Left colon (tissue), 2 donors: ENCODE measurements around the gene OR9A2. TPM values are rescaled to one million over a fixed set of nuclear protein-coding genes. Genes with fewer than 3 reads are reported as not detected.
"Not testable (repeated sequence)": the region's sequence is repeated elsewhere in the genome, so short reads cannot be mapped to it uniquely, and the experiment has no call there.

Source experiments
- ATAC-seq: fragments of 200-7000 bp; cut with Tn5 transposase; one replicate; pipeline ENCODE4 v1.9.1; 2020; ENCODE audit warnings: mild to moderate bottlenecking, moderate library complexity
- DNase-seq, 2 donors: peaks; one replicate each; pipeline ENCODE4 v3.0.0-alpha.2; 2020
- intact Hi-C, 2 donors: fragments of 100-400 bp; cut with DNase I in 1 of 2; cut with micrococcal nuclease in 1 of 2; formaldehyde crosslinking; loops; one replicate each; pipeline versions ENCODE4 v1.11.2 to v1.14.0; 2022; cut with DNase I, micrococcal nuclease
- total RNA-seq, 2 donors: library from RNA; stranded (reverse); fragmentation: NEBNext Ultra II Directional; extraction: Animal tissue kit (Norgen Biotek cat#: 25700); gene quantifications; one replicate each; pipeline ENCODE4 v1.2.1, GENCODE V29; 2021
- donor health status: DM: no; HTN: no; CAD: no.
- donor health status: DM: yes; HTN: yes; CAD: no.

Gene OR9A2
- total RNA-seq, 2 donors from 2014 or later, result not detected

- no peak for DNase-seq
- intact Hi-C loops, result no loop called here
- ATAC-seq, result no peak
Observed at GRCh38 chr7:142997456-142997989, 29.4 kb downstream of the OR9A2 start.

- ATAC-seq (no peak), DNase-seq (no peak)
- intact Hi-C loops, result no loop called here
Observed at GRCh38 chr7:142992427-142992826, 34.5 kb downstream of the OR9A2 start.

- intact Hi-C loops, result no loop called here
- DNase-seq, result no peak
- no peak for ATAC-seq
Observed at GRCh38 chr7:142984297-142984696, 42.6 kb downstream of the OR9A2 start.

DNA sequence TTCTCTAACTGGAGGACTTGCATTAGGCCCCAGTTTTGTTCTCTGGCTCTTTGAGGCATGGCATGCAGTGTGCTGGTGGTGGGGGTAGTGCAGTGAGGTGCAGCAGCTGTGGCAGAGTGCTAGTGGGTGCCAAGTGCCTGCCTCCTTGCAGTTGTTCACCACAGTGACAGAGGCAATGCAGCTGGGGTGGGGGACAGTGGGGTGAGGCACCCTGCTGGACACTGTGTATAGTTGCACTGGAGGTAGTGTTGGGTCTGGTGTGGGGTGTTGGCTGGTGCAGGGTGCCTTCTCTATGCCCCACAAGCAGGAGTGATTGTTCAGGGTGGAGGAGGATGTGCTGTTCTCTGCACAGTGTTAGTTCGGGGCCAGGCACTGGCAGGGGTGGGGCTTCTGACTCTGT lies 43.1 kb downstream of the OR9A2 start:
- DNase-seq (no peak), ATAC-seq (no peak)
- intact Hi-C loops, result no loop called here

DNA sequence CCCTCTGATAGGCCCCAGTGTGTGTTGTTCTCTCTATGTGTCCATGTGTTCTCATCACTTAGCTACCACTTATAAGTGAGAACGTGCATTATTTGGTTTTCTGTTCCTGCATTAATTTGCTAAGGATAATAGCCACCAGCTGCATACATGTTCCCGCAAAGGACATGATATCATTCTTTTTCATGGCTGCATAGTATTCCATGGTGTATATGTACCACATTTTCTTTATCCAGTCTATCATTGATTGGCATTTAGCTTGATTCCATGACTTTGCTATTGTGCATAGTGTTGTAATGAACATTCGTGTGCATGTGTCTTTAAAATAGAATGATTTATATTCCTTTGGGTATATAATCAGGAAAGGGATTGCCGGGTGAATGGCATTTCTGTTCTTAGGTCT lies 48.5 kb downstream of the OR9A2 start:
- DNase-seq, ATAC-seq, intact Hi-C loops: not testable (repeated sequence)

Other genes with a start within 250 kb of the OR9A2 start
- gene EPHB6, start 172.1 kb downstream of the OR9A2 start, total RNA-seq, result 1 to 10 TPM; 1.2 to 3.2 TPM
- under 1 TPM; 0.21 to 0.45 TPM for gene TRPV6, start 141.4 kb downstream of the OR9A2 start, total RNA-seq
- gene TRPV5, start 93.4 kb downstream of the OR9A2 start, total RNA-seq, result not detected
- gene LLCFC1, start 87.6 kb downstream of the OR9A2 start, total RNA-seq, result not detected
- gene KEL, start 64.8 kb downstream of the OR9A2 start, total RNA-seq, result under 1 TPM in 1 of 2 donors, not detected in 1; 0.85 TPM
- not detected for gene OR6V1, start 25.2 kb upstream of the OR9A2 start, total RNA-seq
- not detected for gene PIP, start 104.9 kb upstream of the OR9A2 start, total RNA-seq
- not detected for gene TAS2R39, start 156.3 kb upstream of the OR9A2 start, total RNA-seq
- gene TAS2R40, start 194.9 kb upstream of the OR9A2 start, total RNA-seq, result not detected
- 100 to 1,000 TPM; 290 to 349 TPM for gene GSTK1, start 236.3 kb upstream of the OR9A2 start, total RNA-seq